K562 (cell line): ENCODE results near the gene TIMM44.

Experiments
- BHLHE40 ChIP-seq: IDR thresholded peaks from 2 replicates; pipeline ENCODE4 v1.6.1; 2011; ENCODE audit warnings: low read length, improper control_type of control experiment
- BRF1 ChIP-seq: IDR thresholded peaks from 3 replicates; pipeline ENCODE4 v1.6.1; 2011; ENCODE audit warnings: borderline replicate concordance, mild to moderate bottlenecking; ENCODE audit not compliant: insufficient read length; ENCODE audit errors: extremely low read depth
- EHMT2 ChIP-seq: fragments of 450-650 bp; IDR thresholded peaks from 2 replicates; pipeline ENCODE4 v1.6.1; 2018; ENCODE audit warnings: antibody characterized with exemption
- EZH2 ChIP-seq: IDR thresholded peaks from 2 replicates; pipeline ENCODE4 v1.6.1; 2012; ENCODE audit warnings: low read depth, mild to moderate bottlenecking, inconsistent platforms, low read length, borderline replicate concordance
- MXI1 ChIP-seq: IDR thresholded peaks from 2 replicates; pipeline ENCODE4 v1.6.1; 2011; ENCODE audit warnings: low read depth, mild to moderate bottlenecking, improper control_type of control experiment, low read length
- NFE2L1 ChIP-seq: fragments of 450-650 bp; IDR thresholded peaks from 2 replicates; pipeline ENCODE4 v1.6.1; 2016; ENCODE audit warnings: missing genetic modification characterization, low read depth, mild to moderate bottlenecking, missing compliant biosample characterization, moderate library complexity, borderline replicate concordance
- SIRT6 ChIP-seq: IDR thresholded peaks from one replicate; pipeline ENCODE4 v1.6.1; 2012; ENCODE audit warnings: low read depth, mild to moderate bottlenecking, control low read depth, inconsistent platforms, low read length, moderate library complexity
- ZNF274 ChIP-seq: IDR thresholded peaks from 2 replicates; pipeline ENCODE4 v1.6.1; 2011; ENCODE audit warnings: low read depth, mild to moderate bottlenecking, low read length, moderate library complexity, borderline replicate concordance

GRCh38 chr19:7926021-7926726 is 17.3 kb downstream of the TIMM44 start, which contains the start of gene CTXN1:
- TF ChIP-seq SIRT6 (peak; percentile 90), MXI1 (no peak), ZNF274 (no peak), NFE2L1 (tag) (no peak), BHLHE40 (no peak), EZH2 (no peak), BRF1 (no peak), EHMT2 (no peak)
